IMR-90 (cell line): ENCODE measurements around the gene APOBEC3H. TPM values are rescaled to one million over a fixed set of nuclear protein-coding genes. Genes with fewer than 3 reads are reported as not detected.

Experiments
- ATAC-seq: fragments of 200-7000 bp; cut with Tn5 transposase; 2 replicates; pipeline ENCODE4 v1.9.1; 2020; ENCODE audit warnings: low read depth, mild to moderate bottlenecking, moderate library complexity
- BruUV-seq: library from RNA; stranded (reverse); fragments of 400-500 nt; replicated peaks from 2 replicates; lab custom pipeline; 2021; lab: Mats Ljungman, UMichigan
- CTCF ChIA-PET: fragments of 300-600 bp; formaldehyde crosslinking; extraction: SDS; loops from one replicate; lab custom pipeline; 2021; ENCODE audit warnings: antibody characterized with exemption; lab: Yijun Ruan, JAX
- POLR2A ChIA-PET: fragments of 300-600 bp; sonication (Branson Sonifier 250); formaldehyde crosslinking; loops from one replicate; lab custom pipeline; 2022; ENCODE audit warnings: antibody characterized with exemption; ENCODE audit not compliant: unreplicated experiment; lab: Charles Lee
- DNase-seq: peaks from one replicate; pipeline ENCODE4 v3.0.0; 2013
- H2AFZ ChIP-seq: replicated peaks from 2 replicates; pipeline ENCODE3; 2013; ENCODE audit warnings: low read length, mild to moderate bottlenecking; ENCODE audit not compliant: poor library complexity
- H2AK5ac ChIP-seq: 2 replicates; pipeline ENCODE4 v1.6.1; 2013; ENCODE audit warnings: low read depth, low read length, inconsistent platforms
- H2AK9ac ChIP-seq: replicated peaks from 2 replicates; pipeline ENCODE3; 2013; ENCODE audit warnings: mild to moderate bottlenecking, low read depth, low read length, moderate library complexity; ENCODE audit not compliant: poor library complexity
- H2BK120ac ChIP-seq: 2 replicates; pipeline ENCODE4 v1.6.1; 2013; ENCODE audit warnings: low read depth, low read length, inconsistent platforms
- H2BK15ac ChIP-seq: 3 replicates; pipeline ENCODE4 v1.6.1; 2013; ENCODE audit warnings: low read depth, low read length, inconsistent platforms
- H2BK20ac ChIP-seq: 2 replicates; pipeline ENCODE4 v1.6.1; 2013; ENCODE audit warnings: low read depth, mild to moderate bottlenecking, inconsistent platforms, low read length, moderate library complexity
- H2BK5ac ChIP-seq: 2 replicates; pipeline ENCODE4 v1.6.1; 2013; ENCODE audit warnings: mild to moderate bottlenecking, low read depth, low read length, inconsistent platforms; ENCODE audit not compliant: poor library complexity, severe bottlenecking
- H3K14ac ChIP-seq: replicated peaks from 2 replicates; pipeline ENCODE4 v1.6.1; 2013; ENCODE audit warnings: low read depth, low read length, inconsistent platforms
- H3K18ac ChIP-seq: 2 replicates; pipeline ENCODE4 v1.6.1; 2013; ENCODE audit warnings: low read depth, low read length, control low read depth
- H3K23ac ChIP-seq: 2 replicates; pipeline ENCODE4 v1.6.1; 2013; ENCODE audit warnings: low read depth, low read length, inconsistent platforms
- H3K27ac ChIP-seq: 2 replicates; pipeline ENCODE4 v1.5.1; 2013; ENCODE audit warnings: mild to moderate bottlenecking, control low read depth, low read length; ENCODE audit not compliant: insufficient read depth
- H3K27me3 ChIP-seq: 2 replicates; pipeline ENCODE4 v1.6.1; 2013; ENCODE audit warnings: low read length; ENCODE audit not compliant: control insufficient read depth, insufficient read depth
- H3K36me3 ChIP-seq: 2 replicates; pipeline ENCODE4 v1.6.1; 2013; ENCODE audit warnings: low read length, mixed read lengths; ENCODE audit not compliant: control insufficient read depth, insufficient read depth
- H3K4ac ChIP-seq: 2 replicates; pipeline ENCODE4 v1.6.1; 2013; ENCODE audit warnings: low read depth, low read length, inconsistent platforms
- H3K4me1 ChIP-seq: 2 replicates; pipeline ENCODE4 v1.6.1; 2013; ENCODE audit warnings: low read length, mixed read lengths; ENCODE audit not compliant: control insufficient read depth, insufficient read depth
- H3K4me2 ChIP-seq: 2 replicates; pipeline ENCODE4 v1.6.1; 2013; ENCODE audit warnings: low read depth, mild to moderate bottlenecking, control low read depth, low read length, moderate library complexity
- H3K4me3 ChIP-seq: 2 replicates; pipeline ENCODE4 v1.5.1; 2013; ENCODE audit warnings: low read depth, mild to moderate bottlenecking, control low read depth, low read length, moderate library complexity; ENCODE audit not compliant: insufficient read depth
- H3K56ac ChIP-seq: 2 replicates; pipeline ENCODE4 v1.6.1; 2013; ENCODE audit warnings: low read length, inconsistent platforms; ENCODE audit not compliant: insufficient read depth; ENCODE audit errors: extremely low read depth
- H3K79me1 ChIP-seq, 2 experiments: 2 replicates each; pipeline ENCODE4 v1.6.1; 2013; ENCODE audit warnings: low read length in 2 of 2, inconsistent platforms in 1 of 2, low read depth in 1 of 2
- H3K9ac ChIP-seq: 2 replicates; pipeline ENCODE4 v1.6.1; 2013; ENCODE audit warnings: low read depth, low read length, control low read depth
- H3K9me1 ChIP-seq: 2 replicates; pipeline ENCODE4 v1.6.1; 2013; ENCODE audit warnings: low read length, inconsistent platforms; ENCODE audit not compliant: insufficient read depth
- H3K9me3 ChIP-seq: 2 replicates; pipeline ENCODE4 v1.6.1; 2013; ENCODE audit warnings: low read length; ENCODE audit not compliant: control insufficient read depth, insufficient read depth
- H4K20me1 ChIP-seq: 2 replicates; pipeline ENCODE4 v1.6.1; 2013; ENCODE audit warnings: low read length, inconsistent platforms; ENCODE audit not compliant: insufficient read depth
- H4K5ac ChIP-seq: 2 replicates; pipeline ENCODE4 v1.6.1; 2013; ENCODE audit warnings: mild to moderate bottlenecking, low read depth, low read length, control low read depth
- H4K8ac ChIP-seq, 2 experiments: 2 replicates each; pipeline ENCODE4 v1.6.1; 2013; ENCODE audit warnings: low read depth in 2 of 2, low read length in 2 of 2, control low read depth in 1 of 2, inconsistent platforms in 1 of 2
- H4K91ac ChIP-seq: 2 replicates; pipeline ENCODE4 v1.6.1; 2013; ENCODE audit warnings: low read depth, low read length, inconsistent platforms; ENCODE audit not compliant: insufficient read depth
- BHLHE40 ChIP-seq: fragments of 150-350 bp; IDR thresholded peaks from 2 replicates; pipeline ENCODE4 v1.6.1; 2016; ENCODE audit warnings: mild to moderate bottlenecking, low read depth, low read length
- CEBPB ChIP-seq: IDR thresholded peaks from 2 replicates; pipeline ENCODE4 v1.6.1; 2012; ENCODE audit warnings: low read depth, low read length, improper control_type of control experiment
- CHD1 ChIP-seq: IDR thresholded peaks from 2 replicates; pipeline ENCODE4 v1.6.1; 2012; ENCODE audit warnings: low read depth, low read length, improper control_type of control experiment
- FOS ChIP-seq: fragments of 150-350 bp; IDR thresholded peaks from 2 replicates; pipeline ENCODE4 v1.6.1; 2016; ENCODE audit warnings: low read depth, low read length
- MAFK ChIP-seq: IDR thresholded peaks from 2 replicates; pipeline ENCODE4 v1.6.1; 2012; ENCODE audit warnings: low read depth, low read length, improper control_type of control experiment
- MAZ ChIP-seq: IDR thresholded peaks from 2 replicates; pipeline ENCODE4 v1.6.1; 2012; ENCODE audit warnings: low read depth, mild to moderate bottlenecking, low read length, improper control_type of control experiment, moderate library complexity, borderline replicate concordance
- MXI1 ChIP-seq: IDR thresholded peaks from 2 replicates; pipeline ENCODE4 v1.6.1; 2012; ENCODE audit warnings: low read depth, mild to moderate bottlenecking, low read length, moderate library complexity, borderline replicate concordance
- NFE2L2 ChIP-seq: fragments of 150-350 bp; IDR thresholded peaks from 2 replicates; pipeline ENCODE4 v1.6.1; 2016; ENCODE audit warnings: low read depth, mild to moderate bottlenecking, low read length
- POLR2A ChIP-seq: IDR thresholded peaks from 2 replicates; pipeline ENCODE4 v1.6.1; 2012; ENCODE audit warnings: mild to moderate bottlenecking, low read depth, low read length
- RAD21 ChIP-seq: IDR thresholded peaks from 2 replicates; pipeline ENCODE4 v1.6.1; 2012; ENCODE audit warnings: low read length, improper control_type of control experiment
- RCOR1 ChIP-seq: IDR thresholded peaks from 2 replicates; pipeline ENCODE4 v1.6.1; 2012; ENCODE audit warnings: mild to moderate bottlenecking, low read length, improper control_type of control experiment; ENCODE audit not compliant: insufficient replicate concordance
- RFX5 ChIP-seq: IDR thresholded peaks from 2 replicates; pipeline ENCODE4 v1.8.0; 2012; ENCODE audit warnings: low read depth, mild to moderate bottlenecking, low read length, moderate library complexity
- SMC3 ChIP-seq: fragments of 150-350 bp; IDR thresholded peaks from 2 replicates; pipeline ENCODE4 v1.6.1; 2016; ENCODE audit warnings: low read depth, mild to moderate bottlenecking, antibody characterized with exemption, low read length, moderate library complexity
- WGBS, 2 experiments: methylation state at CpG; one replicate each; pipeline versions ENCODE4 v1.1.5 to v1.1.7; 2013; ENCODE audit warnings: missing lambda C conversion rate in 2 of 2; ENCODE audit not compliant: insufficient read length in 1 of 2; ENCODE audit errors: extremely low coverage in 2 of 2; 5-methylcytosine and 5-hydroxymethylcytosine counted together
- dilution Hi-C: fragments of 300-500 bp; cut with HindIII; formaldehyde crosslinking; loops from one replicate; pipeline ENCODE4 v1.14.3; 2018; ENCODE audit warnings: low sequenced_read_pairs; ENCODE audit not compliant: unreplicated experiment
- in situ Hi-C: fragments of 300-500 bp; cut with MboI; formaldehyde crosslinking; loops from 3 replicates; pipeline ENCODE4 v1.14.3; 2019; ENCODE audit warnings: low sequenced_read_pairs, inconsistent platforms, mixed read lengths
- intact Hi-C: fragments of 100-400 bp; cut with micrococcal nuclease; formaldehyde crosslinking; loops from 2 replicates; pipeline ENCODE4 v1.10.0; 2022
- polyA plus RNA-seq, 3 experiments: library from polyadenylated mRNA; depleted of rRNA; stranded (reverse); fragments of >200 nt; gene quantifications; 2 replicates each; pipeline ENCODE4 v1.2.3, GENCODE V29; 2012; ENCODE audit warnings: low replicate concordance in 1 of 3
- total RNA-seq: library from RNA; depleted of rRNA; stranded (reverse); fragments of >200 nt; gene quantifications from 2 replicates; pipeline ENCODE4 v1.2.3, GENCODE V29; 2012
- TF ChIP-seq, protein P1 (sequence below): fragments of 150-350 bp; IDR thresholded peaks from 2 replicates; pipeline ENCODE4 v1.6.1; 2016; ENCODE audit warnings: low read depth, mild to moderate bottlenecking, low read length, moderate library complexity, borderline replicate concordance
- TF ChIP-seq, protein P2 (sequence below): conservative IDR thresholded peaks from 2 replicates; pipeline ENCODE4 v1.5.1; 2012; ENCODE audit warnings: mild to moderate bottlenecking, low read depth, low read length, improper control_type of control experiment
- TF ChIP-seq, protein P3 (sequence below): fragments of 150-350 bp; IDR thresholded peaks from 2 replicates; pipeline ENCODE4 v1.6.1; 2017; ENCODE audit warnings: mild to moderate bottlenecking, antibody characterized with exemption, low read length, low read depth

The APOBEC3H gene
- total and polyA plus RNA-seq, 2 of the 4 experiments (the other 2 are of a cell fraction) = 0.18 TPM; not detected in 1

DNA sequence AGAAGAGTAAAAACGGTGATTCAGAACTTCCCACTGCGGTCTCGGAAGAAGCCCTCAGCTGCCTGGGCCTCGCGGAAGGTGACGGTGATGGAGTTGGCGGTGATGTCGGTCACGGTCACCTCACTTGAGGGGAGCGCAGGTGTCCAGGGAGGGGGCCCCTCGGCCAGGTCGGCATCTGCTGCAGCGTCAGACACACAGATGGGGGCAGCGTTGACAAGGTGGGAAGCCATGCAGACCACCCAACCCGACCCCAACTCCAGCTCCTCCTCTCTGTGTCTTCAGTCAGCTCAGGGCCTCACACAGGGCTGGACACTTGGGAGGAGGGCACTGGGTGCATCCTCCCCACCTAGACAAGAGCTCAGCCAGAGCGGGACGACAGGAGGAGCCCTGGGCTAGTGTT lies 36.8 kb downstream of the APOBEC3H start:
- H3K4me1 ChIP-seq = peaks cover 8% of the 10 kb centered on the region
- no peak overlapping the region for H2AK9ac ChIP-seq
- no peak overlapping the region for H3K14ac ChIP-seq
- H3K56ac ChIP-seq = no peak overlapping the region
- H4K91ac ChIP-seq = no peak overlapping the region
- no peak overlapping the region for H4K8ac ChIP-seq
- no peak for DNase-seq
- CTCF ChIA-PET = no interaction called here
- H3K18ac ChIP-seq = no peak overlapping the region
- H3K4me2 ChIP-seq = no peak overlapping the region
- no peak overlapping the region for H3K4me3 ChIP-seq
- H3K9ac ChIP-seq = no peak overlapping the region
- no peak overlapping the region for H2BK5ac ChIP-seq
- H4K20me1 ChIP-seq = no peaks in the 10 kb centered on the region
- no peaks in the 10 kb centered on the region for H3K9me3 ChIP-seq
- no peak overlapping the region for H3K23ac ChIP-seq
- H2BK20ac ChIP-seq = no peak overlapping the region
- no peak overlapping the region for H2BK120ac ChIP-seq
- no peak overlapping the region for H4K5ac ChIP-seq
- H2AFZ ChIP-seq = no peak overlapping the region
- in situ Hi-C loops (no loop called here), dilution Hi-C loops (no loop called here), intact Hi-C loops (no loop called here)
- no peaks in the 10 kb centered on the region for H3K36me3 ChIP-seq
- no peaks in the 10 kb centered on the region for H3K9me1 ChIP-seq
- no peak overlapping the region for H2BK15ac ChIP-seq
- POLR2A ChIA-PET = no interaction called here
- H2AK5ac ChIP-seq = no peak overlapping the region
- TF ChIP-seq, protein P1, sequence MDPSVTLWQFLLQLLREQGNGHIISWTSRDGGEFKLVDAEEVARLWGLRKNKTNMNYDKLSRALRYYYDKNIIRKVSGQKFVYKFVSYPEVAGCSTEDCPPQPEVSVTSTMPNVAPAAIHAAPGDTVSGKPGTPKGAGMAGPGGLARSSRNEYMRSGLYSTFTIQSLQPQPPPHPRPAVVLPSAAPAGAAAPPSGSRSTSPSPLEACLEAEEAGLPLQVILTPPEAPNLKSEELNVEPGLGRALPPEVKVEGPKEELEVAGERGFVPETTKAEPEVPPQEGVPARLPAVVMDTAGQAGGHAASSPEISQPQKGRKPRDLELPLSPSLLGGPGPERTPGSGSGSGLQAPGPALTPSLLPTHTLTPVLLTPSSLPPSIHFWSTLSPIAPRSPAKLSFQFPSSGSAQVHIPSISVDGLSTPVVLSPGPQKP = no peak
- TF ChIP-seq RCOR1 = no peak
- TF ChIP-seq CHD1 = no peak
- no peak for TF ChIP-seq MXI1
- TF ChIP-seq, protein P2, sequence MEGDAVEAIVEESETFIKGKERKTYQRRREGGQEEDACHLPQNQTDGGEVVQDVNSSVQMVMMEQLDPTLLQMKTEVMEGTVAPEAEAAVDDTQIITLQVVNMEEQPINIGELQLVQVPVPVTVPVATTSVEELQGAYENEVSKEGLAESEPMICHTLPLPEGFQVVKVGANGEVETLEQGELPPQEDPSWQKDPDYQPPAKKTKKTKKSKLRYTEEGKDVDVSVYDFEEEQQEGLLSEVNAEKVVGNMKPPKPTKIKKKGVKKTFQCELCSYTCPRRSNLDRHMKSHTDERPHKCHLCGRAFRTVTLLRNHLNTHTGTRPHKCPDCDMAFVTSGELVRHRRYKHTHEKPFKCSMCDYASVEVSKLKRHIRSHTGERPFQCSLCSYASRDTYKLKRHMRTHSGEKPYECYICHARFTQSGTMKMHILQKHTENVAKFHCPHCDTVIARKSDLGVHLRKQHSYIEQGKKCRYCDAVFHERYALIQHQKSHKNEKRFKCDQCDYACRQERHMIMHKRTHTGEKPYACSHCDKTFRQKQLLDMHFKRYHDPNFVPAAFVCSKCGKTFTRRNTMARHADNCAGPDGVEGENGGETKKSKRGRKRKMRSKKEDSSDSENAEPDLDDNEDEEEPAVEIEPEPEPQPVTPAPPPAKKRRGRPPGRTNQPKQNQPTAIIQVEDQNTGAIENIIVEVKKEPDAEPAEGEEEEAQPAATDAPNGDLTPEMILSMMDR = no peak
- TF ChIP-seq SMC3 = no peak
- TF ChIP-seq RAD21 = no peak
- no peak for TF ChIP-seq POLR2A
- no peak for TF ChIP-seq BHLHE40
- TF ChIP-seq MAFK = no peak
- no peak for TF ChIP-seq NFE2L2
- TF ChIP-seq, protein P3, sequence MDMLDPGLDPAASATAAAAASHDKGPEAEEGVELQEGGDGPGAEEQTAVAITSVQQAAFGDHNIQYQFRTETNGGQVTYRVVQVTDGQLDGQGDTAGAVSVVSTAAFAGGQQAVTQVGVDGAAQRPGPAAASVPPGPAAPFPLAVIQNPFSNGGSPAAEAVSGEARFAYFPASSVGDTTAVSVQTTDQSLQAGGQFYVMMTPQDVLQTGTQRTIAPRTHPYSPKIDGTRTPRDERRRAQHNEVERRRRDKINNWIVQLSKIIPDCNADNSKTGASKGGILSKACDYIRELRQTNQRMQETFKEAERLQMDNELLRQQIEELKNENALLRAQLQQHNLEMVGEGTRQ = no peak
- TF ChIP-seq MAZ = no peak
- TF ChIP-seq FOS = no peak
- TF ChIP-seq CEBPB = no peak
- TF ChIP-seq RFX5 = no peak
- WGBS, 2 experiments = 77% methylated on average over 9 of the region's 17 CpGs; no CpG with 5 or more reads in 1 of the 2 experiments
- no peaks in the 10 kb centered on the region for H3K27me3 ChIP-seq
- H3K27ac ChIP-seq = no peak overlapping the region
- BruUV-seq = no TSS peak
- H3K4ac ChIP-seq = no peak overlapping the region
- H3K79me1 ChIP-seq = no peaks in the 10 kb centered on the region
- no peak for ATAC-seq
